BJ (cell line): ENCODE data around the gene SMIM38. TPM values are rescaled to one million over a fixed set of nuclear protein-coding genes. Genes with fewer than 3 reads are reported as not detected.

Experiments
- CTCF ChIA-PET: fragments of 350-600 bp; formaldehyde crosslinking; extraction: SDS; loops from one replicate; lab custom pipeline; 2021; ENCODE audit warnings: antibody characterized with exemption, inconsistent platforms; lab: Yijun Ruan, JAX
- POLR2A ChIA-PET: fragments of 300-600 bp; sonication (Branson Sonifier 250); formaldehyde crosslinking; extraction: SDS; loops from one replicate; lab custom pipeline; 2021; ENCODE audit warnings: antibody characterized with exemption; lab: Charles Lee
- DNase-seq: peaks from one replicate; pipeline ENCODE4 v3.0.0-alpha.2; 2011; ENCODE audit warnings: low read depth
- H3K27me3 ChIP-seq: 2 replicates; pipeline ENCODE4 v1.6.0; 2011; ENCODE audit warnings: low read length; ENCODE audit not compliant: control insufficient read depth, insufficient read depth
- H3K36me3 ChIP-seq: 2 replicates; pipeline ENCODE4 v1.5.1; 2011; ENCODE audit warnings: low read length; ENCODE audit not compliant: control insufficient read depth, insufficient read depth
- H3K4me3 ChIP-seq: 2 replicates; pipeline ENCODE4 v1.5.1; 2011; ENCODE audit warnings: low read depth, mild to moderate bottlenecking, control low read depth, low read length
- CTCF ChIP-seq: IDR thresholded peaks from 2 replicates; pipeline ENCODE4 v1.5.1; 2011; ENCODE audit warnings: low read depth, mild to moderate bottlenecking, control low read depth, inconsistent platforms, low read length, moderate library complexity; ENCODE audit not compliant: insufficient read depth
- polyA plus RNA-seq: library from polyadenylated mRNA; depleted of rRNA; stranded (reverse); fragments of >200 nt; gene quantifications from 2 replicates; pipeline ENCODE4 v1.2.3, GENCODE V29; 2011

The SMIM38 gene
- polyA plus RNA-seq, 1 experiment, result 0.09 TPM

- no peak for DNase-seq
- POLR2A ChIA-PET, result no interaction called here
- TF ChIP-seq CTCF, result no peak
- Histone ChIP-seq H3K27me3 (no peaks in the 10 kb centered on the region), H3K36me3 (no peaks in the 10 kb centered on the region), H3K4me3 (no peak overlapping the region)
- CTCF ChIA-PET, result interaction anchor here (1.0 kb wide), 1 partner anchor 10 kb away, joined by 5 read pairs; no protein-coding TSS in a partner anchor
These were observed 12.4 kb downstream of the SMIM38 start for GRCh38 chr11:69167916-69168691.

- ChIA-PET CTCF (interaction anchor here (0.6 to 1.1 kb wide), 2 partner anchors 42 to 123 kb away, joined by 3 read pairs; no protein-coding TSS in a partner anchor), POLR2A (no interaction called here)
- no peak for TF ChIP-seq CTCF
- no peak for DNase-seq
- H3K4me3 ChIP-seq, result no peak overlapping the region
- no peaks in the 10 kb centered on the region for H3K36me3 ChIP-seq
- no peaks in the 10 kb centered on the region; the same call in 1 of the 2 replicates for H3K27me3 ChIP-seq
These were observed 13.7 kb downstream of the SMIM38 start for GRCh38 chr11:69169479-69169878.

DNA sequence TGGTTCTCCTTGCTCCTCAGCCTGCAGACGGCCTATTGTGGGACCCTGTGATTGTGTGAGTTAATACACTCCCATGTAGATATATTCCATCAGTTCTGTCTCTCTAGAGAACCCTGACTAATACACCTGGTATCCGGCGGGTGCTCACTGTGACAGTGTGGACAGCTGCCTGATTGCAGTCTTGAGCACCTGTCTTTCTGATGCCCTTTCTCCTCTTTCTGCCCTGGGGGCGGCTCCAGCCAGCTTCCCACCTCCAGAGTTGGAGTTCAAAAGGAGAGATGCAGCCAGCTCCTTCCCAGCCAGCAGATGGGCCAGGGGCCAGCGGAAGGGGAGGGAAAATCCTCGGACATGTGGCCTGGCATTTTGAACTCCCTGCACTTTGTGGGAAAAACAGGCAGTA is 15.0 kb downstream of the SMIM38 start:
- no peaks in the 10 kb centered on the region for H3K36me3 ChIP-seq
- TF ChIP-seq CTCF, result no peak
- DNase-seq, result no peak
- no peak overlapping the region for H3K4me3 ChIP-seq
- no peaks in the 10 kb centered on the region; the same call in none of the 2 replicates for H3K27me3 ChIP-seq
- POLR2A ChIA-PET, result no interaction called here
- CTCF ChIA-PET, result no interaction called here

- no peaks in the 10 kb centered on the region; the same call in none of the 2 replicates for H3K27me3 ChIP-seq
- ChIA-PET POLR2A (no interaction called here), CTCF (no interaction called here)
- no peak for DNase-seq
- H3K4me3 ChIP-seq, result no peak overlapping the region
- no peak for TF ChIP-seq CTCF
- H3K36me3 ChIP-seq, result no peaks in the 10 kb centered on the region
These were observed 15.9 kb downstream of the SMIM38 start for GRCh38 chr11:69171476-69172240.

DNA sequence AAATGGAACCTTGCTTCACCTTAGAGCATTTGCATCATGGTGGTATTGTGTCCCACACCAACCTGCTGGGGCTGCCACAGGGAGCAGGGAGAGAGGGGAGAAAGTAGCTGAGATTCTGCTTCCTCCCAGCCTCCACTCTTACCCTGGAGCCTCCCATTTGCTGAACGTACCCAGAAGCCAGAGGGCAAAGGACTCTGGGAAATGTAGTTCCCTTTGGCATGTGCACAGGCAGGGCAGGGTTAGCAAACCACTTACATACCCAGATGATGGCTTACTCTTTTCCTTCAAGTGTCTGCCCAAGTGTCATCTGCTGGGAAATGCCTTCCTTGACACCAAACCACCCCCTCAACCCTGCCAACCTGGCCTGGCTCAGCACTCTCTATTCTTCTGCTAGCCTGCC is 16.9 kb downstream of the SMIM38 start:
- no peak for TF ChIP-seq CTCF
- no peak for DNase-seq
- ChIA-PET CTCF (no interaction called here), POLR2A (no interaction called here)
- no peak overlapping the region for H3K4me3 ChIP-seq
- H3K36me3 ChIP-seq, result no peaks in the 10 kb centered on the region
- no peaks in the 10 kb centered on the region; the same call in none of the 2 replicates for H3K27me3 ChIP-seq
